GM04503 (cell line): ENCODE measurements around the gene HK1.

Experiments used
- DNase-seq: peaks from one replicate; pipeline ENCODE4 v3.0.0-alpha.2; 2012; ENCODE audit warnings: low read depth

HK1 gene

GRCh38 chr10:69404786-69405185 lies 126.5 kb downstream of the HK1 start:
- DNase-seq, result no peak

GRCh38 chr10:69405221-69405620 lies 126.9 kb downstream of the HK1 start:
- no peak for DNase-seq

GRCh38 chr10:69406302-69406811 lies 128.1 kb downstream of the HK1 start:
- no peak for DNase-seq

GRCh38 chr10:69406816-69407580 lies 128.7 kb downstream of the HK1 start:
- no peak for DNase-seq

- DNase-seq, result no peak
Observed at GRCh38 chr10:69407621-69408301, 129.5 kb downstream of the HK1 start.

GRCh38 chr10:69408318-69409175 lies 130.3 kb downstream of the HK1 start:
- DNase-seq, result peak; percentile 51

GRCh38 chr10:69409176-69409495 lies 130.8 kb downstream of the HK1 start:
- no peak for DNase-seq

GRCh38 chr10:69409968-69410367 lies 131.7 kb downstream of the HK1 start:
- no peak for DNase-seq

GRCh38 chr10:69410487-69410886 lies 132.2 kb downstream of the HK1 start:
- DNase-seq, result no peak

- DNase-seq, result no peak
Observed at GRCh38 chr10:69411476-69411875, 133.2 kb downstream of the HK1 start.

GRCh38 chr10:69412232-69412790 lies 134.0 kb downstream of the HK1 start:
- no peak for DNase-seq

GRCh38 chr10:69413221-69413865 lies 135.0 kb downstream of the HK1 start:
- DNase-seq, result no peak

GRCh38 chr10:69414036-69415018 lies 136.0 kb downstream of the HK1 start:
- DNase-seq, result no peak

GRCh38 chr10:69415049-69415448 lies 136.8 kb downstream of the HK1 start:
- DNase-seq, result no peak

- no peak for DNase-seq
Observed at GRCh38 chr10:69415951-69416350, 137.7 kb downstream of the HK1 start.

- DNase-seq, result no peak
Observed at GRCh38 chr10:69416695-69417094, 138.4 kb downstream of the HK1 start, which contains the start of gene TACR2. TSS of gene TACR2 (minus strand) at chr10:69416918. CDS start at chr10:69416323, 595 bp downstream.

GRCh38 chr10:69417542-69417941 lies 139.2 kb downstream of the HK1 start:
- no peak for DNase-seq

- no peak for DNase-seq
Observed at GRCh38 chr10:69418052-69418752, 139.9 kb downstream of the HK1 start.

- DNase-seq, result no peak
Observed at GRCh38 chr10:69419096-69419743, 140.9 kb downstream of the HK1 start.
